Stimulated activated CD8-positive, alpha-beta memory T cell treated with anti-CD3 and anti-CD28 coated beads, Interleukin-7, amount 100 ng/mL, for 1 hour (primary cell): ENCODE results near the gene RAP1GDS1.

Source experiments
- DNase-seq, 2 donors: peaks; one replicate each; pipeline ENCODE4 v3.0.0-alpha.2; 2020; ENCODE audit warnings: low read depth in 2 of 2

Gene RAP1GDS1

DNA sequence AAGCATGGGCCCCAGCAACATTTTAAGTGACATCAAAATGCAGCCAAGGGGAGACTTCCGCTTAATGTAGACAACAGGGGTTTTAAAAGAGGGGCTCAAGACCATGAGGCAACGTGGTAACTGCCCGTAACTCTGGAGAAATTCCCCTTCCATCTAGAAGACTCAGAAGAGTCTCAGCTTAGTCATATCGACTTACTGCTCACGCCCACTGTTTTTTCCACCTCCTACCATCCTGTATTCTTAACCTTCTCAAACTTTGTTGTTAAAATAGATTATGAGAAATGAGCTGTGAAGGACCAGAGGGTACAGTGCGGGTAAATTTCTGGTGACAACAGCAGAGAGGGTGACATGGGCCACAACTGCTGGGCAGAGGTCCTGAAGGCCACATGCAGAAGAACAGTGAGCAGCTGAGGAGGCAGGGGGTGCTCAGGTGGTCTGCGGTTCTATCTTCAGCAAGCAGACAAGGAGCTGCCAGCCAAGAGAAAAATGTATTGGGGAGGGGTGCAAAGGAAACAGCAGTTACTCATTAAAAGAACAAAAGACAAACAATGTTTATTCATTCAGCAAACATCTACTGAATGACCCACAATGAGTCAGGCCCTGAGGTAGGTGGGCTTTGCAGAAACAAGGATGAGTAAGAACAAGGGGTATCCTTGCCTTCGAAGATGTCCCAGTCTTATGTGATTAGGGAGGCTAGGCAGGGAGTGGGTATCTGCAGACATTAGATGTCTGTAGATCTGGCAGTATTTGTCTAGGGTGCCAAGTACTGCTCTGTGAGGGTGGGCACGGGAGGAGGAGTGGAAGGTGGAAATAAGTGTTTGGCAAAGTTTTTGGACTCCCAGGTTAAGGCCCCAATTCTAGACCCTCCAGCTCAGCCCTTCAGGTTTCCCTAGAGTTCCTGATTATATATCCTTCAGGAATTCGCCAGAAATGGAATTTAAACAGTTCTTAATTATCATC is 221.9 kb downstream of the RAP1GDS1 start:
- DNase-seq = no peak

- DNase-seq = no peak
Observed at GRCh38 chr4:98484031-98484430, 222.8 kb downstream of the RAP1GDS1 start.

- DNase-seq = no peak
Observed at GRCh38 chr4:98485816-98486345, 224.7 kb downstream of the RAP1GDS1 start.

- no peak for DNase-seq
Observed at GRCh38 chr4:98490251-98490650, 229.1 kb downstream of the RAP1GDS1 start.

GRCh38 chr4:98491899-98492559 is 230.8 kb downstream of the RAP1GDS1 start:
- no peak for DNase-seq

GRCh38 chr4:98493296-98493695 is 232.1 kb downstream of the RAP1GDS1 start:
- no peak for DNase-seq
